ENCODE data around the gene FANCB. TPM values are rescaled to one million over a fixed set of nuclear protein-coding genes. Genes with fewer than 3 reads are reported as not detected.

FANCB gene
- total and polyA plus RNA-seq, 2 of the 4 experiments (the other 2 are of a cell fraction), result 2.5 to 7.7 TPM

DNA sequence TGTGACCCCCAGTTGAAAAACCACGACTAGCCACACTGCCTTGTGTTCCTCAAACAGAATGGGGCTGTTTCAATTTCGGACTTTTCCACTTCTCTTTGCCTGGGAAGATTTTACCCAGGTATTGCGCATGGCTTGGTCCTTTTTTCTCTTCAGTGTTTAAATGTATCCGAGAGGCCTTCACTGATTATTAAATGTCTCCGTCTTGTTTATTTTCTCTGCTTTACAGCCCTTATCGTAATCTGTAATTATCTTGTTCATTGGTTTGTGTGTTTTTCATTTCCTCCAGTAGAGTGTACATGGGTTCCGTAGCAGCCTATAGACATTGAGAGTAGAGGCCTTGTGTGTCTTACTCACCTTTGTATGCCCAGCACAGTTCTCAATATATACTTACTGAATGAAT is 2.8 kb upstream of the FANCB start:
- BruUV-seq (replicated peaks), result no TSS peak
- Histone ChIP-seq H3K79me1 (ENCODE audit: low read depth in 1 of 2, low read length in 2 of 2) (peaks cover 18 to 21% of the 10 kb centered on the region in 2 experiments), H4K5ac (ENCODE audit: low read depth, low read length) (no peak overlapping the region), H3K9ac (ENCODE audit: low read depth, low read length) (no peak overlapping the region), H3K27ac (ENCODE audit: insufficient read depth, low read length) (no peak overlapping the region), H2BK5ac (ENCODE audit: low read depth, low read length, poor library complexity, severe bottlenecking) (no peak overlapping the region), H3K4me3 (ENCODE audit: insufficient read depth, low read depth, low read length) (no peak overlapping the region), H3K4ac (ENCODE audit: low read depth, low read length) (no peak overlapping the region), H3K23ac (ENCODE audit: low read depth, low read length) (no peak overlapping the region), H2AK9ac (replicated peaks; ENCODE audit: low read depth, low read length, poor library complexity) (no peak overlapping the region), H3K9me1 (ENCODE audit: insufficient read depth, low read length) (no peaks in the 10 kb centered on the region), H3K9me3 (ENCODE audit: control insufficient read depth, insufficient read depth, low read length) (no peaks in the 10 kb centered on the region), H2AFZ (replicated peaks; ENCODE audit: low read length, poor library complexity) (no peak overlapping the region), H2BK20ac (ENCODE audit: low read depth, low read length) (no peak overlapping the region), H3K14ac (replicated peaks; ENCODE audit: low read depth, low read length) (no peak overlapping the region), H4K91ac (ENCODE audit: insufficient read depth, low read depth, low read length) (no peak overlapping the region), H3K4me1 (ENCODE audit: control insufficient read depth, insufficient read depth, low read length) (no peaks in the 10 kb centered on the region), H3K4me2 (ENCODE audit: low read depth, low read length) (no peak overlapping the region), H3K36me3 (ENCODE audit: control insufficient read depth, insufficient read depth, low read length) (peaks cover 2% of the 10 kb centered on the region), H4K20me1 (ENCODE audit: insufficient read depth, low read length) (no peaks in the 10 kb centered on the region), H2BK120ac (ENCODE audit: low read depth, low read length) (no peak overlapping the region), H2AK5ac (ENCODE audit: low read depth, low read length) (no peak overlapping the region), H2BK15ac (ENCODE audit: low read depth, low read length) (no peak overlapping the region), H4K8ac (ENCODE audit: low read depth in 2 of 2, low read length in 2 of 2) (no peak overlapping the region), H3K18ac (ENCODE audit: low read depth, low read length) (no peak overlapping the region), H3K27me3 (ENCODE audit: control insufficient read depth, insufficient read depth, low read length) (no peaks in the 10 kb centered on the region), H3K56ac (ENCODE audit: extremely low read depth, insufficient read depth, low read length) (no peak overlapping the region)
- ChIA-PET CTCF (no interaction called here), POLR2A (ENCODE audit: unreplicated experiment) (no interaction called here)
- WGBS, 2 experiments (ENCODE audit: extremely low coverage in 2 of 2, insufficient read length in 1 of 2), result no CpG with 5 or more reads among the region's 7 CpGs
- DNase-seq (no peak), ATAC-seq (ENCODE audit: low read depth) (no peak)
- no peak for TF ChIP-seq NFE2L2 (IDR thresholded peaks at IDR 0.05; ENCODE audit: low read depth, low read length)
- TF ChIP-seq SMC3 (IDR thresholded peaks at IDR 0.05; ENCODE audit: low read depth, low read length), result no peak
- no peak for TF ChIP-seq USF2 (IDR thresholded peaks at IDR 0.05; ENCODE audit: low read depth, low read length)
- TF ChIP-seq MAZ (IDR thresholded peaks at IDR 0.05; ENCODE audit: borderline replicate concordance, low read depth, low read length), result no peak
- no peak for TF ChIP-seq FOS (IDR thresholded peaks at IDR 0.05; ENCODE audit: low read depth, low read length)
- no peak for TF ChIP-seq POLR2A (IDR thresholded peaks at IDR 0.05; ENCODE audit: low read depth, low read length)
- TF ChIP-seq, protein P1, sequence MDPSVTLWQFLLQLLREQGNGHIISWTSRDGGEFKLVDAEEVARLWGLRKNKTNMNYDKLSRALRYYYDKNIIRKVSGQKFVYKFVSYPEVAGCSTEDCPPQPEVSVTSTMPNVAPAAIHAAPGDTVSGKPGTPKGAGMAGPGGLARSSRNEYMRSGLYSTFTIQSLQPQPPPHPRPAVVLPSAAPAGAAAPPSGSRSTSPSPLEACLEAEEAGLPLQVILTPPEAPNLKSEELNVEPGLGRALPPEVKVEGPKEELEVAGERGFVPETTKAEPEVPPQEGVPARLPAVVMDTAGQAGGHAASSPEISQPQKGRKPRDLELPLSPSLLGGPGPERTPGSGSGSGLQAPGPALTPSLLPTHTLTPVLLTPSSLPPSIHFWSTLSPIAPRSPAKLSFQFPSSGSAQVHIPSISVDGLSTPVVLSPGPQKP (IDR thresholded peaks at IDR 0.05; ENCODE audit: borderline replicate concordance, low read depth, low read length), result no peak
- no peak for TF ChIP-seq CHD1 (IDR thresholded peaks at IDR 0.05; ENCODE audit: low read depth, low read length)
- no peak for TF ChIP-seq RCOR1 (IDR thresholded peaks at IDR 0.05; ENCODE audit: insufficient replicate concordance, low read length)
- no peak for TF ChIP-seq RAD21 (IDR thresholded peaks at IDR 0.05; ENCODE audit: low read length)
- no peak for TF ChIP-seq CTCF (conservative IDR thresholded peaks at IDR 0.05; ENCODE audit: low read depth, low read length)
- TF ChIP-seq RFX5 (IDR thresholded peaks at IDR 0.05; ENCODE audit: low read depth, low read length), result no peak
- in situ Hi-C loops (cut with MboI; ENCODE audit: low sequenced_read_pairs), result no loop called here
- intact Hi-C loops (cut with micrococcal nuclease), result no loop called here
- dilution Hi-C loops (cut with HindIII; ENCODE audit: low sequenced_read_pairs, unreplicated experiment), result no loop called here
